Measurements from ENCODE around the gene CRHR2. TPM values are rescaled to one million over a fixed set of nuclear protein-coding genes. Genes with fewer than 3 reads are reported as not detected.
A peak's percentile ranks its signal among the peaks of the same experiment; 100 is the strongest.
"Not testable (repeated sequence)": the region's sequence is repeated elsewhere in the genome, so short reads cannot be mapped to it uniquely, and the experiment has no call there.

The CRHR2 gene
- total RNA-seq, 3 donors from 2014 or later: not detected

DNA sequence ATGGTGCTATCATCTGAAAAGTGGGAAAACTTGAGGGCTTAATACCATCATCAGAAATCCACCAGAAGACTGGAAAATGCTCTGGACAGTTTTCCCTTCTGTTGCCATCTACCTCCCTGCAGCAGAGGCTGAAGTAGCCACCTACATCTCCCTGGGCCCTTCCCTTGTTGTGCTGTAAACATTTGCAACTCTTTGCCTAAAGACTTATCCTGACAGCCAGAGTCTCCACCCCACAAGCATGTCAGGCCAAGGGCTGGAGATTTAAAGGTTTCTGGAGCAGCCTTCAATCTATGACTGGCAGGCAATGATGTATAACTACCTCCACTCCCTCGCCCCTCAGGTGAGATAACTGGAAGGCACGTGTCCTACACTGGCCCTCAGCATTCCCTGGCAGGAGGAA, 39.9 kb upstream of the CRHR2 start:
- TF ChIP-seq, protein P1, sequence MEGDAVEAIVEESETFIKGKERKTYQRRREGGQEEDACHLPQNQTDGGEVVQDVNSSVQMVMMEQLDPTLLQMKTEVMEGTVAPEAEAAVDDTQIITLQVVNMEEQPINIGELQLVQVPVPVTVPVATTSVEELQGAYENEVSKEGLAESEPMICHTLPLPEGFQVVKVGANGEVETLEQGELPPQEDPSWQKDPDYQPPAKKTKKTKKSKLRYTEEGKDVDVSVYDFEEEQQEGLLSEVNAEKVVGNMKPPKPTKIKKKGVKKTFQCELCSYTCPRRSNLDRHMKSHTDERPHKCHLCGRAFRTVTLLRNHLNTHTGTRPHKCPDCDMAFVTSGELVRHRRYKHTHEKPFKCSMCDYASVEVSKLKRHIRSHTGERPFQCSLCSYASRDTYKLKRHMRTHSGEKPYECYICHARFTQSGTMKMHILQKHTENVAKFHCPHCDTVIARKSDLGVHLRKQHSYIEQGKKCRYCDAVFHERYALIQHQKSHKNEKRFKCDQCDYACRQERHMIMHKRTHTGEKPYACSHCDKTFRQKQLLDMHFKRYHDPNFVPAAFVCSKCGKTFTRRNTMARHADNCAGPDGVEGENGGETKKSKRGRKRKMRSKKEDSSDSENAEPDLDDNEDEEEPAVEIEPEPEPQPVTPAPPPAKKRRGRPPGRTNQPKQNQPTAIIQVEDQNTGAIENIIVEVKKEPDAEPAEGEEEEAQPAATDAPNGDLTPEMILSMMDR (IDR thresholded peaks at IDR 0.05): no peak

GRCh38 chr7:30721211-30721610, 39.0 kb upstream of the CRHR2 start:
- intact Hi-C loops (cut with DNase I, micrococcal nuclease): no loop called here
- Histone ChIP-seq H3K4me1 (ENCODE audit: low read depth) (no peaks in the 10 kb centered on the region), H3K36me3 (ENCODE audit: low read depth) (no peaks in the 10 kb centered on the region), H3K9me3 (peaks cover 16% of the 10 kb centered on the region), H3K4me3 (no peak overlapping the region)
- TF ChIP-seq, protein P1 (IDR thresholded peaks at IDR 0.05): no peak
- DNase-seq: no peak
- ATAC-seq: no peak

More for the DNA sequence above, 39.9 kb upstream of the CRHR2 start:
- Histone ChIP-seq H3K4me1 (ENCODE audit: low read depth) (no peaks in the 10 kb centered on the region), H3K9me3 (peaks cover 16% of the 10 kb centered on the region), H3K36me3 (ENCODE audit: low read depth) (no peaks in the 10 kb centered on the region), H3K4me3 (no peak overlapping the region)
- DNase-seq (no peak), ATAC-seq (no peak)
- intact Hi-C loops (cut with DNase I, micrococcal nuclease): no loop called here

- ATAC-seq; H3K36me3 ChIP-seq (ENCODE audit: low read depth); H3K4me3 ChIP-seq; H3K4me1 ChIP-seq (ENCODE audit: low read depth); intact Hi-C loops (cut with DNase I, micrococcal nuclease); DNase-seq: not testable (repeated sequence)
- peaks cover 16% of the 10 kb centered on the region for H3K9me3 ChIP-seq
These were observed 37.2 kb upstream of the CRHR2 start for GRCh38 chr7:30719434-30719833.

- H3K36me3 ChIP-seq (ENCODE audit: low read depth): no peaks in the 10 kb centered on the region
- no peaks in the 10 kb centered on the region for H3K4me1 ChIP-seq (ENCODE audit: low read depth)
- H3K4me3 ChIP-seq: no peak overlapping the region
- TF ChIP-seq, protein P1 (IDR thresholded peaks at IDR 0.05): no peak
- intact Hi-C loops (cut with DNase I, micrococcal nuclease): no loop called here
- peak; percentile 81 for ATAC-seq
- DNase-seq: no peak
- peaks cover 16% of the 10 kb centered on the region for H3K9me3 ChIP-seq
These were observed 34.9 kb upstream of the CRHR2 start for GRCh38 chr7:30717181-30717580.

DNA sequence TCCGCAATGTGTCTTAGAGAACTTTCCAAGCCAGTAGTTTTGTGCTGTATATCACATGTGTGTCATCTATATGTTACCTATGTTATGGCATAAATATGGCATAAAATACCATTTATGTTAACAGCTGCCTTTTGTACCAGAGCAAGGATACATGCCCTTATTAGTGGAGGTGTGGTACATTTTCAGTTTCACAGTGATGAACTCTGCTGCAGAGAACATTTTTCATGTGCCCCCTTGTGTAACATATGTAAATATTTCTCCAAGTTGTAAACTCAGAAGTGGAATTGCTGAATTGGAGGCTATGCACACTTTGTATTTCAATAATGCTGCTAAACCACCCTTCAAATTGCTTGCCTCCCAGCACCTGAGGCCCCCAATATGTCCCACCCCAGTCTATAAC, 31.9 kb upstream of the CRHR2 start:
- H3K4me3 ChIP-seq: no peak overlapping the region
- no peak for DNase-seq
- no peaks in the 10 kb centered on the region for H3K36me3 ChIP-seq (ENCODE audit: low read depth)
- ATAC-seq: no peak
- H3K4me1 ChIP-seq (ENCODE audit: low read depth): no peaks in the 10 kb centered on the region
- H3K9me3 ChIP-seq: peaks cover 14% of the 10 kb centered on the region
- intact Hi-C loops (cut with DNase I, micrococcal nuclease): no loop called here
- TF ChIP-seq, protein P1 (IDR thresholded peaks at IDR 0.05): no peak

- intact Hi-C loops (cut with DNase I, micrococcal nuclease): no loop called here
- no peak for DNase-seq
- no peak overlapping the region for H3K4me3 ChIP-seq
- H3K4me1 ChIP-seq (ENCODE audit: low read depth): no peaks in the 10 kb centered on the region
- ATAC-seq: no peak
- no peaks in the 10 kb centered on the region for H3K36me3 ChIP-seq (ENCODE audit: low read depth)
- H3K9me3 ChIP-seq: peaks cover 9% of the 10 kb centered on the region
- TF ChIP-seq, protein P1 (IDR thresholded peaks at IDR 0.05): no peak
These were observed 31.1 kb upstream of the CRHR2 start for GRCh38 chr7:30713392-30713791.
